Progenitor cell of endocrine pancreas (in vitro differentiated cells): ENCODE results near the gene PLXNA2. TPM values are rescaled to one million over a fixed set of nuclear protein-coding genes. Genes with fewer than 3 reads are reported as not detected.

Experiments used
- DNase-seq: peaks from one replicate; pipeline ENCODE4 v3.0.0; 2021; ENCODE audit warnings: low spot score; ENCODE audit not compliant: unreplicated experiment
- H3K27ac Mint-ChIP-seq: 2 replicates; pipeline ENCODE4 v1.8.0; 2021; ENCODE audit warnings: mild to moderate bottlenecking, moderate library complexity, mixed read lengths
- H3K27me3 Mint-ChIP-seq: 2 replicates; pipeline ENCODE4 v1.8.0; 2021; ENCODE audit warnings: mixed read lengths
- H3K36me3 Mint-ChIP-seq: 2 replicates; pipeline ENCODE4 v1.8.0; 2022; ENCODE audit warnings: mixed read lengths; ENCODE audit not compliant: insufficient read depth
- H3K4me1 Mint-ChIP-seq: 2 replicates; pipeline ENCODE4 v1.8.0; 2021; ENCODE audit warnings: low read depth, mixed read lengths
- H3K4me3 Mint-ChIP-seq: 2 replicates; pipeline ENCODE4 v1.8.0; 2021; ENCODE audit warnings: low read depth, mild to moderate bottlenecking, moderate library complexity, mixed read lengths
- H3K9me3 Mint-ChIP-seq: 2 replicates; pipeline ENCODE4 v1.8.0; 2021; ENCODE audit warnings: low read depth, mixed read lengths
- total RNA-seq: library from RNA; stranded (reverse); gene quantifications from 2 replicates; pipeline ENCODE4 v1.2.1, GENCODE V29; 2021
- TF ChIP-seq, protein P1 (sequence below): fragments of 200-600 bp; sonication (generic); IDR thresholded peaks from one replicate; pipeline ENCODE4 v1.5.0; 2021; ENCODE audit warnings: antibody characterized with exemption, mild to moderate bottlenecking; ENCODE audit not compliant: unreplicated experiment

Gene PLXNA2
- total RNA-seq, 1 donor from 2014 or later: 34.9 TPM

DNA sequence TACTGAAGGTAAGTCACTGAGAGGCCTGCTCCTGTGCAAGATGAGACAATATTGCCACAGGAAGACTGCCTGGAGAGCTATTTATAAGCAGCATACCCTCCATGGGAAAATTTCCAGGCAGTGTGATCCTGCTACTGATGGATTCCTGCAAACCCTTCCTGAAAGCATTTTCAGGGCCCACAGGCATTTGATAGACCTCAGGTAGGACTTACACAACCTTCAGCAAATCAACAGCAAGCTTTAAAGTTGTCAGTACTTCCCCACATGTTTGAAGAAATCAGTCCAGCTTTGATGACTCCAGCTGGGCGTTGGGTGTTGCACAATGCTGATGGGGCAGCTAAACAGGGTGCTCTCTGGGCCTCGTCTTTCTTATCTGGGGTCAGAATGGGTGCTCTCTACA, 108.8 kb downstream of the PLXNA2 start:
- H3K27me3 Mint-ChIP-seq: peaks cover 15% of the 10 kb centered on the region
- no peak overlapping the region for H3K27ac Mint-ChIP-seq
- no peaks in the 10 kb centered on the region for H3K9me3 Mint-ChIP-seq
- no peaks in the 10 kb centered on the region for H3K36me3 Mint-ChIP-seq
- DNase-seq: no peak
- H3K4me1 Mint-ChIP-seq: peaks cover 10% of the 10 kb centered on the region
- TF ChIP-seq, protein P1, sequence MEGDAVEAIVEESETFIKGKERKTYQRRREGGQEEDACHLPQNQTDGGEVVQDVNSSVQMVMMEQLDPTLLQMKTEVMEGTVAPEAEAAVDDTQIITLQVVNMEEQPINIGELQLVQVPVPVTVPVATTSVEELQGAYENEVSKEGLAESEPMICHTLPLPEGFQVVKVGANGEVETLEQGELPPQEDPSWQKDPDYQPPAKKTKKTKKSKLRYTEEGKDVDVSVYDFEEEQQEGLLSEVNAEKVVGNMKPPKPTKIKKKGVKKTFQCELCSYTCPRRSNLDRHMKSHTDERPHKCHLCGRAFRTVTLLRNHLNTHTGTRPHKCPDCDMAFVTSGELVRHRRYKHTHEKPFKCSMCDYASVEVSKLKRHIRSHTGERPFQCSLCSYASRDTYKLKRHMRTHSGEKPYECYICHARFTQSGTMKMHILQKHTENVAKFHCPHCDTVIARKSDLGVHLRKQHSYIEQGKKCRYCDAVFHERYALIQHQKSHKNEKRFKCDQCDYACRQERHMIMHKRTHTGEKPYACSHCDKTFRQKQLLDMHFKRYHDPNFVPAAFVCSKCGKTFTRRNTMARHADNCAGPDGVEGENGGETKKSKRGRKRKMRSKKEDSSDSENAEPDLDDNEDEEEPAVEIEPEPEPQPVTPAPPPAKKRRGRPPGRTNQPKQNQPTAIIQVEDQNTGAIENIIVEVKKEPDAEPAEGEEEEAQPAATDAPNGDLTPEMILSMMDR: no peak
- no peak overlapping the region for H3K4me3 Mint-ChIP-seq

DNA sequence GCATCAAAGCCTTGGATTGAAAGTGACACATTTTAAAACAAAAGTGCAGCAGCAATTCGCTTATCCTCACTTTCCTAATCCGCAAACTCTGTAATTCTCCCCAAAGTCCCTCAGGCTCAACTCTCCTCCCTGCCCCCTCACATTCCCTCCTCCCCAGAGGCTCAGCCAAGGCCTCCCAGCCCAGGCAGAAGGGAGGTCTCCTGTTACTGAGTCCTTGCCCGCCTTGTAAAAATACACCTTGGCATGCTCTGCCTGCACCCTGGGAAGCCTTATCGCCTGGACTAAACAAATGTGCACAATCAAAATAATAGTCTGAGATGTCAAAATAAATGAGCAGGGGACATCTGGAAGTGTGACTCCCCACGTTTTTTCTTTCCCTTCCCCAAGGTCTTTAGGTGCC, 109.7 kb downstream of the PLXNA2 start:
- no peaks in the 10 kb centered on the region for H3K36me3 Mint-ChIP-seq
- peaks cover 10% of the 10 kb centered on the region for H3K4me1 Mint-ChIP-seq
- H3K27ac Mint-ChIP-seq: peak overlapping the region; percentile 37
- DNase-seq: no peak
- TF ChIP-seq, protein P1: no peak
- no peaks in the 10 kb centered on the region for H3K9me3 Mint-ChIP-seq
- H3K4me3 Mint-ChIP-seq: no peak overlapping the region
- H3K27me3 Mint-ChIP-seq: peaks cover 22% of the 10 kb centered on the region

DNA sequence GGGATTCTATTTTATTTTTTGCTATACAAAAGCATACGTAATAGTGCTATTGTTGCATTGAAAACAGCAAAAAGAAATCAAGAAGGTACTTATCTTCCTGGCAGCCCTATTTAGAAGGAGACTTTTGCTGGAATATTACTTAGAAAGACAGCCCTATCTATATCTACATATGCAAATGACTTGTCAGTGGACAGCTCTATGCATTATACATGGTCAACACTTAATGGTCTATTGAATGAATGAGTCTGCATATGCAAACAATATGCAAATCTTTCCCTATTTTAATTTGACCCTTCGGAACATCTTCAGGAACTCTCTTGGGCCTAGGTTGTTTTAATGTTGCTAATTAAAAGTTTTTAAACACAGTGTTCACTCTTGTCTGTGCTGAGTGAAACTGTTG, 110.8 kb downstream of the PLXNA2 start:
- Mint-ChIP-seq H3K27me3 (peaks cover 23% of the 10 kb centered on the region), H3K27ac (no peak overlapping the region), H3K4me3 (no peak overlapping the region), H3K4me1 (peaks cover 10% of the 10 kb centered on the region), H3K36me3 (no peaks in the 10 kb centered on the region), H3K9me3 (no peaks in the 10 kb centered on the region)
- DNase-seq: no peak
- TF ChIP-seq, protein P1: no peak

DNA sequence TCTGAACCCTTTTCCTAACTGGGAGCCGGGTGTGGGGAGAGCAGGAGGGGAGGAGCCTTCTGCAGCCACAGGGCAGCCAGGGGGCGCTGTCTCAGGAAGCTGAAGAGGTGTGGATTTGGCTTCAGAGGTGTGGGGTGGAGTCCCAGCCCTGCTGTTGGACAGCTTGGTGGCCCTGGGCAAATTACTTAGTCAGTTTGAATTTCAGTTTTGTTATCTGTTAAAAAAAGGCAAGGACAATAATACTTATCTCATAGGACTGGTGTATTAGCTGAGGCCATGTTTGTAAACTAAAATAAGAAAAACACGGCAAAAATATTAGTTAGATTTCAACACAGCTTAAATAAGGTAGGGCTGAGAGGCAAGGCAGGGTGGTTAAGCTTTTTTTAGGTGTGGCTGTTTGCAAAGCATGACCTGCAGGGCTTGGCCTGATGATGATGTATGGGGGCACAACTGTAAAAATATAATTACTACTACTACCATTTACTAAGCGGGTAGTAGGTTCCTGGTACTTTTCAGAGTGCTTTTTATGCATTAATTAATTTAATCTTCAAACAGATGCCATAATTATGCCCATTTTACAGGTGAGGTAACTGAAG, 111.8 kb downstream of the PLXNA2 start:
- H3K27me3 Mint-ChIP-seq: peaks cover 27% of the 10 kb centered on the region
- TF ChIP-seq, protein P1: peak; percentile 97
- H3K9me3 Mint-ChIP-seq: no peaks in the 10 kb centered on the region
- no peak overlapping the region for H3K4me3 Mint-ChIP-seq
- DNase-seq: peak; percentile 65
- H3K4me1 Mint-ChIP-seq: peaks cover 12% of the 10 kb centered on the region
- H3K36me3 Mint-ChIP-seq: no peaks in the 10 kb centered on the region
- no peak overlapping the region for H3K27ac Mint-ChIP-seq

DNA sequence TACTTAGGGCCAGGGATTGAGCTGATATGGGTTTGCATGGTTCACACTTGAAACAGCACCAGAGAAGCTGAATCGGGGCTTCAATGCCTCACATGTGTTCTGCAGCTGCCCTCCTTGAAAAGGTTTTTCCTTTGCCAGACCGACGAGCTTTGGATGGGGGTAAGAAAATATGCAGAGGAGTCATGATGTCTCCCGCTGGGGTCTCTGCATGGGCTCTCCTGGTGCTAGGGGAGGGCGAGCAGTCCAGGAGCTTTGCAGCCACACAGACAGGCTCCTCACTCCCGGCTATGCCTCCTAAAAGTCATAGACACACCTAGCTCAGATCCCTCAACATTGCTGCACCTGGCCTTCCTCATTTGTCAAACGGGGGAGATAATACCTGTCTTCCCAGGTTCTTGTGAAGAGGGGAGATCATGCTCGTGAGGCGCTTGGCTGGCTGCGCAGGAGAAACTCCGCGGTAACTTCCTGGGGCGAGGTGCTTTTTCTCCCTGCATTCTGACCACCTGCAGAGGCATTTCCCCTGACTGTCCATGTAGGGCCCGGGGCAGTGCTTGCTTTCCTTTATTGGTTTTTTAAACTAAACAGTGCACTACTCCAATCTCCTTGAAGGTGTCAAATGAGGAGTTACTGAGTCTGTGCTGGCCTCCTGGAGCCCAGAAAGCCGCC, 112.4 kb downstream of the PLXNA2 start:
- H3K36me3 Mint-ChIP-seq: no peaks in the 10 kb centered on the region
- peaks cover 27% of the 10 kb centered on the region for H3K27me3 Mint-ChIP-seq
- H3K27ac Mint-ChIP-seq: no peak overlapping the region
- no peak for DNase-seq
- H3K4me3 Mint-ChIP-seq: no peak overlapping the region
- H3K4me1 Mint-ChIP-seq: peaks cover 12% of the 10 kb centered on the region
- no peaks in the 10 kb centered on the region for H3K9me3 Mint-ChIP-seq
- TF ChIP-seq, protein P1: no peak
